Ureter (tissue), 1 donor: ENCODE data around the gene TEDC1. TPM values are rescaled to one million over a fixed set of nuclear protein-coding genes. Genes with fewer than 3 reads are reported as not detected.

Experiments used
- DNase-seq: peaks from one replicate; pipeline ENCODE4 v3.0.0-alpha.2; 2020; ENCODE audit warnings: low spot score
- total RNA-seq: library from RNA; stranded (reverse); gene quantifications from one replicate; pipeline ENCODE4 v1.2.4, GENCODE V29; 2023
- donor health status: DM: yes; HTN: yes; CAD: no.

Gene TEDC1
- total RNA-seq, 1 donor from 2014 or later = 9.7 TPM

DNA sequence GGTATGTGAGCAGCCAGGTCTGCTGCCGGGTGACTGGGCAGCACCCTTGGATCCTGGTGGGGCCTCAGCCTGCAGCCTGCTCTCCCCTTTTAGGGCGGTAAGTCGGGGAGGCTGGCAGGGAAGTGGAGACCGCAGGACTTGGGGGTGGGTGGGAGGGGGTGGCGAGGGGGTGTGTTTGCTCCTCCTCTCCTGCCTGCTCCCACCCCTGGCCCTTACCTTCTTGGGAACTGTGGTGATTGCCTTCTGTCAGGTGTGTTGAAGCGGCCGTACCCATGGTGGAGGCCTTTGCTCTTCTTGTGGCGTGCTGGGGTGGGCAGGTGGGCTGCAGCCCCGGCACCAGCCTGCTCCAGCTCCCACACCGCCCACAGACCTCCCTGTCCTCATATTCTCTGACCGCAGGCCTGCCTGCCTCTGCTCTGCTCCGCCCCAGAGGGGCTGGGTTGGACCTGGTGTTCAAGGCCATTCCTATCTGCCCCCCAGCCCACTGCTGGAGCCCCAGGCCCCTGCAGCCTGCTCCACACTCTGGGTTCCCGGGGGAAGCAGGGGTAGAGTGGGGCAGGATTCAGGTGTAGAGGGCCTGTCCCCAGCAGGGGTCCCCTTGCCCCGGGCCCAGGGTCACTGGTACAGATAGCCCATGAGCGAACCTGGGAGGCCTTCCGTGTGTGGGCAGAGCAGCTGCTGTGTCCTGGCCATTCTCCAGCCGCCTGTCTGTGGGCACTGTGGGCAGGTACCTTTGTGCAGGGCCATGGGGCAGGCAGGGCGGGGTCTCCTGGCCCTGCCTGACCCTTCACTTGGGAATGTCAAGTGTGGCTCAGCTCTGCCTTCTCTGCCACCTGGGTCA lies 5.2 kb downstream of the TEDC1 start:
- DNase-seq = no peak

- DNase-seq = no peak
Measured at GRCh38 chr14:105496831-105497591, 6.0 kb downstream of the TEDC1 start.

DNA sequence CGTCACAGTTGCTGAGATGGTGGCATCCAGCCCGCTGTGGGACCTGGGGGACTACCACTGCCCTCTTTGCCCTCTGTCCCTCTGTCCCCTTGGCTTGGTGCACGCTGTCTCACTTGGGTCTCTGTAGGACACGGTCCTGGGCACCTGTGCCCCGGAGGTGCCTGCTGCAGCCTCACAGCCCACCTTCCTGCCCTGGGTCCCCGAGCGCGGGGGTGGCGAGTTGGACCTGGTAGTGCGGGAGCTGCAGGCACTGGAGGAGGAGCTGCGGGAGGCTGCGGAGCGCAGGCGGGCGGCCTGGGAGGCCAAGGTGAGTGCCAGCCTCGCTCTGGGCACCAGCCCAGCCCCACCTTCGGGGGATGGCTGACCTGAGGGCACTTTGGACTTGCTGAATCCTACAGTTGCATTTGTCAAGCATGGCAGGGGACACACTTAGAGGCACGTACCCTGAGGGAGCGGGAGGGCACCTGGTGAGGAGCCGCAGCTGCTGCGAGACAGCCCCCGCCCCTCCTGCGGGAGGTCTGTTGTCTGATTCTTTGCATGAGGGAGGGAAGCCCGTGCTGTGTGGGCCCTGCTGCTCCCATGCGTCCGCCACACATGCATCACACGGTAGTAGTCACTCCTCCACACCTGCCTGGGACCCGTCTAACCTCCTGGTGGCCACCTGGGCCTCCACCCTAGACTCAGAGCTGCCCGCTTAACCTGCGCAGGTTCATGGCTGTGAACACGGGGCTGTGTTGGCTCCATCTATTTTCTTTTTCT lies 6.8 kb downstream of the TEDC1 start:
- DNase-seq = no peak

DNA sequence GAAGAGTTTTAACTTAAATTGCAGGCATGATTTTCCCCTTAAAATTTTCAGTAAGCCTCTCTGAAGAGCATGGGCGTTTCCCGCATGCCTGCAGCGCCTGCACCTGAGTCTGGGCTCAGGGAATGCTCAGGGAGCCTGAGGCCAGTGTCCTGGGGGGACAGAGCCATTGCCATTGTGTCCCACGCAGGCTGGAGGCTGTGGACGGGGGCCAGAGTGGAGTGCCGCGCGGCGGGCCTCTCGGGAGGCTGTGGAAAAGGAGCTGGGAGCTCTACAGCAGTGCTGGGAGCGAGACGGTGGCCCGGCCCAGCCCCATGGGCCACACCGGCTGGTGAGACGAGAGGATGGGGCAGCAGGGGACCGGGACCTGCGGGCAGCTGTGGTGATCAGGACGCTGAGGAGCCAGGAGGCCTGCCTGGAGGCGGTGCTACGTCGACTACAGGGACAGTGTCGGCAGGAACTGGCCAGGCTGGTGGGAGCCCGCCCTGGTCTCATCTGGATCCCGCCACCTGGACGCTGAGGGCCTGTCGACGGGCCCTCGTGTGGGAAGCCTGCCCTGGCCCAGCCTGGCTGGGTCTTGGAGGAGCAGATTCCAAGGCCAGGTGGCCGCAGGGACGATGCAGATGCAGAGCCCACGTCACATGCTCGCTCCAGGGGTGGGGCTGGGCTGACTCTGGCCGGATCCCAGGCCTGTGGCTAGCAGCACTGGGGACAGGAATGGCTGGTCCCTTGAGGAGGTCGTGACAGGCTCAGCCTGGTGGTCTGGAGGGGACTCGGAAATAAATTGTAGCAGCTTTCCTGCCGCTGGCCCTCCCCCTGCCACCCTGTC lies 7.6 kb downstream of the TEDC1 start:
- DNase-seq = no peak

GRCh38 chr14:105499256-105500035 lies 8.4 kb downstream of the TEDC1 start:
- DNase-seq = no peak

DNA sequence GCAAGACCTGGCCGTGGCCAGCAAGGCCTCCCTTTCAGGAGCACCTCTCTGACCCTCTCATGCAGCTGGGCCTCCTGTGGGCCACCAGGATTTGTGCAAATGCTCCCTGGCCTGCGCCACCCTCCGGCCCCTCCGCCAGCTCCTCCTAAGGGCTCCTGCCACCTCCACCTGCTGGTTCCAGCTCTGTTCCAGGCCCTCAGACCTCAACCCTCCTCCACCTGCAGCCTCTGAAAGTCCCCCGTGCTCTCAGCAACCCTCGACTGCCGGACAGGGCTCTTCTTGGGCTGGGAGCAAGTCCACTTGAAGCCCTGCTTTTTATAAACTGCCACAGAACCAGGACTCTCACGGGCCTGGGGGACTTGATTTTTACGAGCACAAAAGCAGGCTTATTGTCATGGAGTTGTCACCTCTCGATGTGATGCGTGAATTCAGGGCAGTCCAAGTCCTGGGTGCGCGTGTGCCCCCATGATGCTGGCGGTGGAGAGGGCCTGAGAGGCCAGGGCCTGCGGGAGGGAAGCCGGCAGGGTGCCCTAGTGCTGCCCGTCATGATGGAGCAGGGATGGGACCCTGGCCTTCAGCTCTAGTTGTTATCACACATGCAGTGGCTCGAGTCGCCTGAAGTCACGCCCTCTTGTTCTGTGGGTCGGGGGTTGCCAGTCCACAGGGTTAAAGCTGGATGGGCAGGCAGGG lies 9.1 kb downstream of the TEDC1 start:
- DNase-seq = no peak

DNA sequence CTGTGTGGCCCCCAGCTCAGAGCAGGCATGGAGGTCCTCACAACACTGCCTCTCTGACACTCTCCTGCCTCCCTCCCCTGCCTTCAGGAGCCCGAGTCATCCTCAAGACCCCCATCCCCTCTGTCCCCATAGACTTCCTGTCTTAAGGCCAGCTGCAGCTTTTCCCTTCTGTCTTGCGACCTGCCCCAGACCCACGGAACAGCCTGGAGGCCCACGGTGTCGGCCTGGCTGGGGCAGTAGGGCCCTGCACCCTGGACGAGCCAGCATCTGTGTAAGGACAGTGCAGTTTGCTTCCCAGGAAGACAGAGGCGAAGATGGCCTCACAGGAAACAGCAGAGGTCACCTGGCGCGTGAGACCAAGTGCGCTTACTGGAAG lies 9.7 kb downstream of the TEDC1 start:
- no peak for DNase-seq

DNA sequence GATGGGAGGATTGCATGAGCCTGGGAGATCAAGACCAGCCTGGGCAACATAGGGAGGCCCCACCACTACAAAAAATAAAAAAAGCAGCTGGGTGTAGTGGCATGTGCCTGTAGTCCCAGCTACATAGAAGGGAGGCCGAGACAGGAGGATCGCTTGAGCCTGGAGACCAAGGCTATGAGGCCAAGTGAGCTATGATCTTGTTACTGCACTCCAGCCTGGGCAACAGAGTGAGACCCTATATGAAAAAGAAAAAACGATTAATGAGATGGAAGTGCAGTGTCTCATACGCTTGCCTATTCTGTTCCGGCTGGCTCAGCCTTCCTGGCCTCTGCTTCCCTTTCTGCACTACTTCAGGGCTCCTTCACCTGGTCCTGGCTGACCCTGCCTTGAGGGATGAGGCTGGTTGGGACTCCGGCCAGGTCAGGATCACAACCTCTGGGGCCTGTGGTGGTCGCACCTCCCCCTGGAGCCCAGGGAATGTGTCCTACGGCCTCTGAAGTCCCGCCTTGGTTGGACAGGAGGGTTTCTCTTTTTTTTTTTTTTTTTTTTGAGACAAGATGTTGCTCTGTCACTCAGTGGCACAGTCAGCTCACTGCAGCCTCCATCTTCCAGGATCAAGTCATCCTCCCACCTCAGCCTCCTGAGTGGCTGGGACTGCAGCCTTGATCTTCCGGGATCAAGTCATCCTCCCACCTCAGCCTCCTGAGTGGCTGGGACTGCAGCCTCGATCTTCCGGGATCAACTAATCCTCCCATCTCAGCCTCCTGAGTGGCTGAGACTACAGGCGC lies 10.7 kb downstream of the TEDC1 start:
- DNase-seq = no peak

GRCh38 chr14:105502446-105503295 lies 11.6 kb downstream of the TEDC1 start:
- no peak for DNase-seq

GRCh38 chr14:105503296-105503640 lies 12.2 kb downstream of the TEDC1 start:
- DNase-seq = no peak

GRCh38 chr14:105503935-105504692 lies 13.1 kb downstream of the TEDC1 start:
- no peak for DNase-seq

DNA sequence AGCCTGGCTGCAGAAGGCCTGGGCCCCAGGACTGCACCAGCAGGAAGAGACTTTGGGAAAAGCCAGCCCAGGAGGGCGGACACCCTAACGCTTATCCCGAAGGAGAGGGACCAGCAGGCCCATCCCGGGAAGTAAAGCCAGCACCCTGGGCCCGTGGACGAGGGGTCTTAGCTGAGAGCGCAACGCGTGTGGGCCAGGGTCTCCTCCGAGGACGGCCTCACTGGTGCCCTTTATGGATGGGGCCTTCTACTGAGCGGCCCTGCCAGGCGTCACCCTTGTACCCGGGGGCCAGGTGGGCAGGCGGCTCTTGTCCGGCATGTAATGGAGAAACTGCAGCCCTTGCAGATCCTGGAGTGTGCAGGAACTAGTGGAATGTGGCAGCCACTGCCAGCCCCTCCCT lies 14.1 kb downstream of the TEDC1 start:
- DNase-seq = no peak

- DNase-seq = no peak
Measured at GRCh38 chr14:105507247-105507646, 16.2 kb downstream of the TEDC1 start.

DNA sequence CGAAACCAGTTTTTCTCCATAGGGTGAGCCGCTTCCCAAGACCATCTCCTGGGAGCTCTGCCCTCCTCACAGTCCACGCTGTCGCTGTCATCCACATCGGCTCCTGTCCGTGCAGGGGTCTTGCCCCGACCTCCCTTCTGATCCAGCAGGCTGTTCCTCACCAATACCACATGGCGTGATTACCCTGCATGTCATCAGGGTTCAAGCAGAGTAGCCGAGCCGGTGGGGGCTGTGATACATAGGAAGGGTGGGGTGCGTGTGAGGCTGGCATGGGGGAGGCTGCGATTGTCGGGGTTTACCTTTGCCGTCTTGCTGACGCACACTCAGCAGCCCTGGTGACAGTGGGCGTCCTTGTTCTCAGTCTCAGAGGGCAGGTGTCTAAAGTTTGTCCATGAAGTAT lies 17.0 kb downstream of the TEDC1 start:
- DNase-seq = no peak

GRCh38 chr14:105508601-105509000 lies 17.6 kb downstream of the TEDC1 start:
- no peak for DNase-seq

DNA sequence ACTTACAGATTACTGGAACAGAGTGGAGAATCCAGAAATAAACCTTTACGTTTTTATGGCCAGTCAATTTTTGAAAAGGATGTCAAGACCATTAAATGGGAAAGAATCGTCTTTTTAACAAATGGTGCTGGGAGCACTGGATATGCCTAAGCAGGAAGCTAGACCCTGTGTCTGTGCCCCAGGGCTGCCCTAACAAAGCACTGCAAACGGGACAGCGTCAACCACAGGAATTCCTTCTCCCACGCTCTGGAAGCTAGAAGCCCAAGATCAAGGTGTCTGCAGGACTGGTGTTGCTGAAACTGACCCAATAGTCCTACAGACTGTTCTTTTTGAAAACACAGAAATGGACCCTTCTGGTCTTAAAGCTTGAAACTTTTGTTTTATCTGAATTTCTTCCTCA lies 26.1 kb downstream of the TEDC1 start:
- no peak for DNase-seq

DNA sequence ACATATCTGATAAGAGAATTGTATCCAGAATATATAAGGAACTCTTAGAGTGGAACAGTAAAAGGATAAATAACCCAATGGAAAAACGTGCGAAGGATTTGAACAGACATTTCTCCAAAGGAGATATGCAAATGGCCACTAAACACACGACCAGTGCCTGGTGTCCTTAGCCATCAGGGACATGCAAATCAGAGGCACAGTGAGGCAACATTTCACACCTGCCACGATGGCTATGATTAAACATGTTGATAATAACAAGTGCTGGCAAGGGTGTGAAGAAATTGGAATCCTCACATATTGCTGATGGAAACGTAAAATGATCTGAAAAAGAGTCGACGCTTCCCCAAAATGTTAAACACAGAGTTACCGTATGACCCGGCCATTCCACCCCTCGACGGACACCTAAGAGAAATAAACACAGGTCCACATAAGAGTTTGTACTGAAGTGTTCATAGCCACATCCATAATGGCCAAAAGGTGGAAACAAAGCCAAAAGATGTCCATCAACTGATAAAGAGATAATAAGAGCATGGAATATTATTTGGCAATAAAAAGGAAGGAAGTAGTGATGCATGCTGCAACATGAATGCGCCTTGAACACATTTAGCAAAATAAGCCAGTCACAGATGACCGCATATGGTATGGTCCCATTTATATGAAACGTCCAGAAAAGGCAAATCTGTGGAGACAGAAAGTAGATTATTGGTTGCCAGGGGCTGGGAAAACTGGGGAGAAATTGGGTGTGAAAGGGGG lies 29.1 kb downstream of the TEDC1 start:
- no peak for DNase-seq
